ENCODE measurements around the gene SLC35C1. TPM values are rescaled to one million over a fixed set of nuclear protein-coding genes. Genes with fewer than 3 reads are reported as not detected.

SLC35C1 gene
- total RNA-seq, 2 experiments from 2014 or later = 9.6 to 9.8 TPM

DNA sequence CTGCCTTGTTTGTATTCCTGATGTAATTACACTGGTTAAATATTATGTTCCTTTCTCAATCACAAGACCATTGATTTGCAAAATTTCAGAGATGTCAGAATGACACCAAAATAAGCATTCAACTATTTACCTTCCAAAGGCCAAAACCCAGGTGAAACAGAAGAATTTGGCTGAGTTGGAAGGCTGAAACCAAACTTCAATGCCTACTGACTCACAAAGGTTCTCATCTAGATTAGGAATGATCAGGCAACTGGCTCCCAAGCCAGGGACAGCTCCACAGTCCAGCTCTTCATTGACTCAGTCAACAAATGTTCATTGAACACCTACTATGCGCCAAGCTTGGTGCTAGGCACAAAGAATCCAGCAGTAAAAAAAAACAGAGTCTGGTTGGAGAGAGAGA lies 13.4 kb upstream of the SLC35C1 start:
- POLR2A ChIA-PET = no interaction called here
- Mint-ChIP-seq H3K27ac (no peak overlapping the region), H3K4me3 (no peak overlapping the region), H3K27me3 (peaks cover 4% of the 10 kb centered on the region), H3K9me3 (ENCODE audit: low read depth) (no peaks in the 10 kb centered on the region), H3K36me3 (ENCODE audit: low read depth) (peaks cover 2% of the 10 kb centered on the region), H3K4me1 (no peaks in the 10 kb centered on the region)
- no peak for DNase-seq
- ATAC-seq = no peak
- CTCF ChIA-PET = interaction anchor here (0.6 kb wide), 1 partner anchor 22 kb away, joined by 3 read pairs; no protein-coding TSS in a partner anchor
- intact Hi-C loops (cut with DNase I, micrococcal nuclease) = no loop called here

DNA sequence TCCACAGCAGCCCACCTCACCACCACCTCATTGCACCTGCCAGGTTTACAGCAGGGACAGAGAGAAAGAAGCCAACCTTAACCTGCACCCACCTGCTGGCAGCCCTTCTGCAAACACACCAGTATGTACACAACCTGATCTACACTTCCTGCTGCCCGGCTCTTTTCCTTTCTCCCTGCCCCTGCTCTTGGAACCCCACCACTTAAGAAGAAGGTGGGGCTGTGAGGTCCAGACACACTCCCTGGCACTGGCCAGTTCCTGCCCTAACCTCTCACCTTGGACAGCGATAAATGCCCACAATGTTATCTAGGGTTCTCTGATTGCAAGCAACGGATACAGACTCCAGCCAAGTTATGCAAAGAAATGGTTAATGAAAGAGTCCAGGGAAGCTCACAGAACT lies 10.8 kb upstream of the SLC35C1 start:
- Mint-ChIP-seq H3K27ac (no peak overlapping the region), H3K27me3 (peaks cover 2% of the 10 kb centered on the region), H3K4me3 (no peak overlapping the region), H3K9me3 (ENCODE audit: low read depth) (no peaks in the 10 kb centered on the region), H3K36me3 (ENCODE audit: low read depth) (no peaks in the 10 kb centered on the region), H3K4me1 (no peaks in the 10 kb centered on the region)
- DNase-seq (no peak), ATAC-seq (no peak)
- intact Hi-C loops (cut with DNase I, micrococcal nuclease) = no loop called here
- POLR2A ChIA-PET = no interaction called here
- CTCF ChIA-PET = interaction anchor here (0.6 kb wide), 1 partner anchor 51 kb away, joined by 3 read pairs; no protein-coding TSS in a partner anchor

DNA sequence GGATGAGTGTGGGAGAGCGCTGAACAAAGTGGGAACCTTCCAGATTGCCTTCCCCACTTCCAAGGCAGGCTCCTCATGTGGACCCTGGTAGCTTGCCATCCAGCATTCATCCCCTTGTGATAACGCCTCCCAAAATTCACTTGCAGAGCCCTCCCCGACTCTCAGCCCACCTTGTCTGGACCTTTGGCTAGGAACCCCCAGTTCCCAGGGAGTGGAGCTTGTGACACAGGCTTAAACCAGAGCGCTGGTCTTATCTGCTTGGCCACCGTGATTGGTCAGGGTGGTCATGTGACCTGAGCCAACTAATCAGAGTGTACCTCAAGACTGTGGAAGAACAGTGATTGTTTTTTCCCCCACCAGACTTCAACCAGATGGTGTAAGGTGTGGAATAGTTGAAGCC lies 9.6 kb upstream of the SLC35C1 start:
- H3K27me3 Mint-ChIP-seq = no peaks in the 10 kb centered on the region
- H3K36me3 Mint-ChIP-seq (ENCODE audit: low read depth) = no peaks in the 10 kb centered on the region
- intact Hi-C loops (cut with DNase I, micrococcal nuclease) = no loop called here
- DNase-seq = no peak
- H3K27ac Mint-ChIP-seq = no peak overlapping the region
- no peaks in the 10 kb centered on the region for H3K4me1 Mint-ChIP-seq
- ATAC-seq = no peak
- H3K4me3 Mint-ChIP-seq = no peak overlapping the region
- ChIA-PET CTCF (interaction anchor here (0.8 kb wide), 1 partner anchor 15 kb away, joined by 3 read pairs; no protein-coding TSS in a partner anchor), POLR2A (no interaction called here)
- H3K9me3 Mint-ChIP-seq (ENCODE audit: low read depth) = no peaks in the 10 kb centered on the region

DNA sequence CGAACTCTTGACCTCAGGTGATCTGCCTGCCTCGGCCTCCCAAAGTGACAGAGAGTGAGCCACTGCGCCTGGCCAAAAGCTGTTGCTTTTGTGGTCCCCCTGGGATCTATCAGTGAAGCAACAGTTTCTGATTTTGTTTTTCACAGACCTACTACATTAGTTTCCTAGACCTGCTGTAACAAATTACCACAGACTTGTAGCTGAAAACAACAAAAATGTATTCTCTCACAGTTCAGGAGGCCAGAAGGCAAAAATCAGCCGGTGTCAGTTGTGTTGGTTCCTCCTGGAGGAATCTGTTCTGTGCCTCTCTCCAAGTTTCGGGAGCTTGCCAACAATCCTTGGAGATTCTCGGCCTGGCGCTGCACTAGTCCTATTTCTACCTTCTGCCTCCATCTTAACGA lies 8.5 kb upstream of the SLC35C1 start:
- no peaks in the 10 kb centered on the region for H3K4me1 Mint-ChIP-seq
- ATAC-seq (no peak), DNase-seq (no peak)
- H3K27ac Mint-ChIP-seq = no peak overlapping the region
- CTCF ChIA-PET = interaction anchor here (0.6 to 1.2 kb wide), 4 partner anchors 25 to 270 kb away, joined by 3 read pairs; partner anchors contain the start of gene CRY2
- no peaks in the 10 kb centered on the region for H3K36me3 Mint-ChIP-seq (ENCODE audit: low read depth)
- no peaks in the 10 kb centered on the region for H3K27me3 Mint-ChIP-seq
- POLR2A ChIA-PET = no interaction called here
- intact Hi-C loops (cut with DNase I, micrococcal nuclease) = no loop called here
- H3K9me3 Mint-ChIP-seq (ENCODE audit: low read depth) = no peaks in the 10 kb centered on the region
- no peak overlapping the region for H3K4me3 Mint-ChIP-seq

DNA sequence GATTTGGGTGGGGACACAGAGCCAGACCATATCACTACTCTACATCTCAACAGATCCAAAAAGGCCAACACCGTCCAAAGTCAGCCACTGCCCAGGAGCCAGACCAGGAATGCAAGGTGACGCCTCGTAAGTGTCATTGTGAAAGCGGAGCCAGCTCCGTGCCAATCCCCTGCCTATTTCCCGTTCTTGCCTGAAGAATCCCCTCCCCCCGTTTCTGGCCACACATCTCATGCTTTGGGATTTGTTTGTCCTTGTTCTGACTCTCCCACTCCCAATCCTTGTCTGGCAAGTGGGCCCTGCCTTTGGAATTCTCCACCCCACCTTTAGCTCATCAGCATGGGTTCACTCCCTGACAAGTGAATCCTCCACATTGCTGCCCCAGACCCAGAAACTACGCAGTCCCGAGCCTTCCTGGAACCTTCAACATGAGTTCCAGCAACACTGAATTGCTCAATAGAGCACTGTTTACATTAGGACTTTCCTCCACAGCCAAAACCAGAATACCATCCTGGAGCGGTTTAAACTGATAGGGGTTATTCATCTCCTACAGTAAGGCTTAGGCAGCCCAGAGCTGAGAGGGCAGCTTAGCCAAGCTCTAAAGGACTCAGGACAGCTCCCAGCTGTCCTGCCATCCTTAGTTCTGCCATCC lies 6.0 kb upstream of the SLC35C1 start:
- H3K36me3 Mint-ChIP-seq (ENCODE audit: low read depth) = no peaks in the 10 kb centered on the region
- intact Hi-C loops (cut with DNase I, micrococcal nuclease) = no loop called here
- CTCF ChIA-PET = interaction anchor here (2.0 kb wide), 1 partner anchor 27 kb away, joined by 9 read pairs; no protein-coding TSS in a partner anchor
- no peak overlapping the region for H3K27ac Mint-ChIP-seq
- peaks cover 2% of the 10 kb centered on the region for H3K4me1 Mint-ChIP-seq
- H3K27me3 Mint-ChIP-seq = no peaks in the 10 kb centered on the region
- POLR2A ChIA-PET = interaction anchor here (0.7 kb wide), 1 partner anchor 316 kb away, joined by 3 read pairs; no protein-coding TSS in a partner anchor
- DNase-seq = no peak
- no peak for ATAC-seq
- no peaks in the 10 kb centered on the region for H3K9me3 Mint-ChIP-seq (ENCODE audit: low read depth)
- no peak overlapping the region for H3K4me3 Mint-ChIP-seq

DNA sequence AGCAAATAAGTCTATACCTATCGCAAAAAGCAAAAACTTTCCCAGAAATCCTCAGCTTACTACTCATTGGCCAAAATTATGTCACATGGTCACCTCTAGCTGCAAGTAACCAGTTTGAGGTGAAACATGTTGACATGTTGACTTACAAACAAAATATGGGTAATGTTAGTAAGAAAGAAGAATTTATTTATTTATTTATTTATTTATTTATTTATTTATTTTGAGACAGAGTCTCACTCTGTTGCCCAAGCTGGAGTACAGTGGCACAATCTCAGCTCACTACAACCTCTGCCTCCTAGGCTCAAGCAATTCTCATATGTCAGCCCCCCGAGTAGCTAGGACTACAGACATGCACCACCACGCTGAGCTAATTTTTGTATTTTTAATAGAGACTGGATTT lies 5.4 kb upstream of the SLC35C1 start:
- H3K27ac Mint-ChIP-seq = no peak overlapping the region
- no peaks in the 10 kb centered on the region for H3K36me3 Mint-ChIP-seq (ENCODE audit: low read depth)
- intact Hi-C loops (cut with DNase I, micrococcal nuclease) = no loop called here
- ATAC-seq = no peak
- no peak for DNase-seq
- no peaks in the 10 kb centered on the region for H3K27me3 Mint-ChIP-seq
- no peaks in the 10 kb centered on the region for H3K9me3 Mint-ChIP-seq (ENCODE audit: low read depth)
- no peak overlapping the region for H3K4me3 Mint-ChIP-seq
- CTCF ChIA-PET = interaction anchor here (0.6 to 2.0 kb wide), 2 partner anchors 28 to 66 kb away, joined by 3 to 9 read pairs; no protein-coding TSS in a partner anchor
- POLR2A ChIA-PET = no interaction called here
- H3K4me1 Mint-ChIP-seq = peaks cover 2% of the 10 kb centered on the region

DNA sequence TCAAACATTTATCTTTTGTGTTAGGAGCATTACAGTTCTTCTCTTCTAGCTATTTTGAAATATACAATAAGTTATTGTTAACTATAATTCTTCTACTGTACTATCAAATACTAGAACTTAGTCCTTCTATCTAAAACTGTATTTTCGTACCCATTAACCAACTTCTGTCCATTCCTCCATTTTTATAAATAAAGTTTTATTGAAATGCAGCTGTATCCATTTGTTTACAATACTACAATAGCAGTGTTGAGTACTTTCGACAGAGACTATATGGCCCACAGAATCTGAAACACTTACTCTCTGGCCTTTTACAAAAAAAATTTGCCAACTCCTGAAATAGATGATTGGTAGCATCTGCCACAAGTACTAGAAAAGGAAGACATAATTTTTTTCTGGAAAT lies 4.7 kb upstream of the SLC35C1 start:
- no peaks in the 10 kb centered on the region for H3K36me3 Mint-ChIP-seq (ENCODE audit: low read depth)
- ATAC-seq = no peak
- H3K9me3 Mint-ChIP-seq (ENCODE audit: low read depth) = no peaks in the 10 kb centered on the region
- ChIA-PET CTCF (interaction anchor here (2.0 kb wide), 1 partner anchor 29 kb away, joined by 9 read pairs; no protein-coding TSS in a partner anchor), POLR2A (no interaction called here)
- DNase-seq = no peak
- H3K4me1 Mint-ChIP-seq = peaks cover 2% of the 10 kb centered on the region
- intact Hi-C loops (cut with DNase I, micrococcal nuclease) = no loop called here
- H3K4me3 Mint-ChIP-seq = no peak overlapping the region
- no peak overlapping the region for H3K27ac Mint-ChIP-seq
- no peaks in the 10 kb centered on the region for H3K27me3 Mint-ChIP-seq

DNA sequence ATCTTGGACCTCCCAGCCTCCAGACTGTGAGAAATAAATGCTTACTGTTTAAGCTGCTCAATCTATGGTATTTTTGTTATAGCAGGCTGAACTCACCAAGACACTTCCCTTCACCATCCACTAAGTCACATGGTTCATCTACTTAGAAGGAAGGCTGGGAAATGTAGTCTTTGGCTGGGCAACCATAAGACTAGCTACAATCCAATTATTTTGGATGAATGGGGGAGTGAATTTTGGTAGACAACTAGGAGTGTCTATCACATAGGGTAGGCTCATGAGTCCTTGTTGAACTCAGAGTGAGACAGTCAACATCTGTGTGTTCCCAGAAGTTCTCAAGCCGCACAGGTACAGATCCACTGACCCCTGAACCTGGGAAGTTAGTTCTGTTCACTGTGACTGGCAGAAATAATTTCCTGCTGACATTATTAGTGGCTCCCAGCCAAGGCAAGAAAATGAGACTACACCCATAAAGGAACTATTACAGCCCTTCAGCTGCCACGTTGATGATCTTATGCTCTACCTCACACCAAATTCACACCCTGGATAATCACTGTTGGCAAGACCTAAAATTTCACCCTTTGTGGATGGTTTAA lies 3.1 kb upstream of the SLC35C1 start:
- H3K27ac Mint-ChIP-seq = no peak overlapping the region
- no peaks in the 10 kb centered on the region for H3K9me3 Mint-ChIP-seq (ENCODE audit: low read depth)
- intact Hi-C loops (cut with DNase I, micrococcal nuclease) = no loop called here
- CTCF ChIA-PET = interaction anchor here (2.4 kb wide), 1 partner anchor 31 kb away, joined by 10 read pairs; no protein-coding TSS in a partner anchor
- no peak overlapping the region for H3K4me3 Mint-ChIP-seq
- H3K27me3 Mint-ChIP-seq = no peaks in the 10 kb centered on the region
- DNase-seq (no peak), ATAC-seq (no peak)
- peaks cover 3% of the 10 kb centered on the region for H3K36me3 Mint-ChIP-seq (ENCODE audit: low read depth)
- POLR2A ChIA-PET = interaction anchor here (0.6 kb wide), 1 partner anchor 228 kb away, joined by 4 read pairs; no protein-coding TSS in a partner anchor
- H3K4me1 Mint-ChIP-seq = peaks cover 13% of the 10 kb centered on the region

DNA sequence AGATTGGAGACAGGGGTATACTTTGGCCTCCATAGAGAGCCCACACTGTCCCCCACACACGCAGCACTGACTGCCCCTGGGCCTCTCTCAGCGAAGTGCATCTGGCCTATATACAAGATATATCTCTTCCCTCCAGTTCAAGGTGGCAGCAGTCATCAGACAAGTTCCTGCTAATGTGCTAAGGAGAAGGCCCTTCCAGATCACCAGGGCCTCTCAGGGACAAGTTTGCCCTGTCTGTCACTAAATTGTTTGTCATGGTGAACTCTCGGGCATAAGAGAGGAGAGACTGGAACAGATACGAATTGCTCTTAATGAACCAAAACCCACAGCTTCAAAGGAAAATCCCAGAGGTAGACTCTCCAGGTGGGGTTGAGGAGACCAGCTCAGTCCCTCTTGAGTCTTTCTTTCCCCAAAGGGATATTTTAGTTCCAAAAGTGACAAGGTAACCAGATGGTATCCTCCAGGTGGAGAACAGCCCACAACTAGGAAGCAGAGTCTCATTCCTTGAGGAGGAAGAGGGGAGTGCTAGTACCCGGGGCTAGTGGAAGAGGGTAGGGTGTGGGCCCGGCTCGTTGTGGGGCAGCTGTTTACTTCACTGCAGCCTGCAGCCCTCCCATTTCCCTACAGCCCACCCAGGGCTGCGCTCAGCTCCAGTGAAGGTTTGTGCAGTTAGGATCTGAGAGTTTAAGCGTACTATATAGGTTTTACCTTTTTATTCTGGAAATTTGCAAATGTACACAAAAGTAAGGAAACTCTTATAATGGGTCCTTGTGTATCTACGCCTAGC lies 2.2 kb upstream of the SLC35C1 start:
- no peaks in the 10 kb centered on the region for H3K9me3 Mint-ChIP-seq (ENCODE audit: low read depth)
- CTCF ChIA-PET = interaction anchor here (2.4 kb wide), 1 partner anchor 31 kb away, joined by 10 read pairs; no protein-coding TSS in a partner anchor
- no peak overlapping the region for H3K27ac Mint-ChIP-seq
- H3K36me3 Mint-ChIP-seq (ENCODE audit: low read depth) = peaks cover 3% of the 10 kb centered on the region
- POLR2A ChIA-PET = no interaction called here
- peaks cover 22% of the 10 kb centered on the region for H3K4me1 Mint-ChIP-seq
- intact Hi-C loops (cut with DNase I, micrococcal nuclease) = no loop called here
- H3K27me3 Mint-ChIP-seq = no peaks in the 10 kb centered on the region
- H3K4me3 Mint-ChIP-seq = peak overlapping the region; percentile 15
- DNase-seq = no peak
- ATAC-seq = no peak

DNA sequence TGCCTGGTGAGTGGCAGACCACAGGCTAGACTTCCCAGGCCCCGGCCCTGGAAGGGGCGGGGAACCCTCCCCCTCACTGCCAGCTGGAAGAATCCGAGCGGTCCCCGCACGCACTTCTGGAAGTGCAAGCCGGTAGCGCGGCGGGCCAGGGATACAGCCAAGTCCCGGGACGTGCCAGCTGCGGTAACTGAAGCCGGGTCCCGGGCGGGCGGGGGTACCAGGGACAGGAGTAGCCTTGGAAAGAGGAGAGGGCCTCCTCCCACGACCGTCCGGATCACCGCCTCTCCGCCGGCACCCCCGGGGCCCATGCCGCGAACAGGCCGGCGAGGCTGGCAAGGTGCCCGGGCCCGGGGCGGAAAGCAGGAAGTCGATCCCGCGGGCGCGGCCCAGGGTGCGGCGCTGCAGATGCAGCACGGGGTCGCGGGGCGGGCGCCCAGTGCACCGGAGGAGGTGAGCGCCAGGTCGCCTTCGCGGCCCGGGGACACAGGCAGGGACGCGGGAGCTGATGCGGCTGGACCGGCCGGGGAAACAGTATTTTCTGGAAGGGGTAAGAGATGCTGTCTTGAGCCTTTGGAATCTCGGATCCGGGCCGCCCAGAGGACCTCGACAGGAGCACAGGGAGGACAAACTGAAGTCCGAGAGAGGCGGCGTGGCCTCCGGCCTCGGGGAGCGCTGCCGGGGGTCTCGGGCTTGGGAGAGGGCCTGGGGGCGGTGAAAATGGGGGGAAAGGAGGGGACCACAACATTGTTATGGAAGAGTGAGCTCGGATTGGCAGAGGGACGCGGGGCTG lies 783 bp upstream of the SLC35C1 start:
- Mint-ChIP-seq H3K9me3 (ENCODE audit: low read depth) (no peaks in the 10 kb centered on the region), H3K4me1 (peaks cover 36% of the 10 kb centered on the region), H3K36me3 (ENCODE audit: low read depth) (peaks cover 9% of the 10 kb centered on the region), H3K27ac (peak overlapping the region; percentile 86), H3K27me3 (no peaks in the 10 kb centered on the region), H3K4me3 (peak overlapping the region; percentile 91)
- DNase-seq (peak; percentile 80), ATAC-seq (peak; percentile 35)
- intact Hi-C loops (cut with DNase I, micrococcal nuclease) = loop anchor here in 1 of 2 experiments (1.0 to 2.0 kb wide), 4 partner anchors 32 to 1239 kb away; partner anchors contain the start of genes ARHGAP1, CD82, PHF21A and ZNF408
- POLR2A ChIA-PET = interaction anchor here (0.6 to 1.5 kb wide), 2 partner anchors 114 to 1132 kb away, joined by 3 read pairs; partner anchors contain the start of genes CSTPP1 and PEX16
- CTCF ChIA-PET = interaction anchor here (0.7 to 1.4 kb wide), 2 partner anchors 33 to 39 kb away, joined by 3 to 5 read pairs; no protein-coding TSS in a partner anchor
